ENCODE measurements around the gene MMP28. TPM values are rescaled to one million over a fixed set of nuclear protein-coding genes. Genes with fewer than 3 reads are reported as not detected.

The MMP28 gene
- total and polyA plus RNA-seq, 2 of the 4 experiments (the other 2 are of a cell fraction), result 0.18 TPM; not detected in 1

DNA sequence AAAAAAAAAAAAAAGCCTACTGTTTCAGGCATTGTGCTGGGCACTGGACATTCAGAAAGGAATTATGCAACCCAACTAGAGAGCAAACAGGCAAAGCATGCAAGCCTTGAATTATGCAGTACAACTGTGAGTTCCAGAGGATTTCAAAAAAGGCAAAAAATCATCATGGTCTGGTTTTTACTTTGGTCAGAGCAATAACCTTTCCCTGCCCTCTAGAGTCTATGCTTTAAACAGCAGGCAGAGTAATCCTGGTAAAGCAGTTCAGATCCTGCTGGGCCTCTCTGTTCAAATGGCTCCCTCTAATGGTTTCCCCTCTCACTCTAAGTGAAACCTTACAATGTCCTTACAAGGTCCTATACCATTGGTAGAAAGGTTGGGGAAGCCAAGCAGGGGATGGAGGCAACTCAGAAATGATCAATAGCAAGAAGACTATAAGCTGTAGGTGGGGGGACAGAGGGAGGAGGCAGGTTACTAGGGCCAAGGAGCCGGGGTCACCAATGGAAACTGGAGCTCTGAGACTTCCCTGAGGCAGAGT lies 9.3 kb upstream of the MMP28 start:
- ChIA-PET POLR2A (ENCODE audit: unreplicated experiment) (no interaction called here), CTCF (interaction anchor here (0.6 to 2.0 kb wide), 8 partner anchors 9 to 190 kb away, joined by 3 to 34 read pairs (median 3); partner anchors contain the start of gene MMP28)
- H3K4me2 ChIP-seq (ENCODE audit: low read depth, low read length), result no peak overlapping the region
- H3K4me3 ChIP-seq (ENCODE audit: insufficient read depth, low read depth, low read length), result no peak overlapping the region
- no peak overlapping the region for H4K5ac ChIP-seq (ENCODE audit: low read depth, low read length)
- H4K91ac ChIP-seq (ENCODE audit: insufficient read depth, low read depth, low read length), result no peak overlapping the region
- peaks cover 12% of the 10 kb centered on the region for H3K9me1 ChIP-seq (ENCODE audit: insufficient read depth, low read length)
- dilution Hi-C loops (cut with HindIII; ENCODE audit: low sequenced_read_pairs, unreplicated experiment), result no loop called here
- H4K8ac ChIP-seq (ENCODE audit: low read depth in 2 of 2, low read length in 2 of 2), result no peak overlapping the region
- ATAC-seq (ENCODE audit: low read depth) (peak; percentile 60), DNase-seq (peak; percentile 92)
- peaks cover 0 to 8% of the 10 kb centered on the region in 2 experiments; a peak in 2 of 4 replicates for H3K79me1 ChIP-seq (ENCODE audit: low read depth in 1 of 2, low read length in 2 of 2)
- no peak overlapping the region for H3K9ac ChIP-seq (ENCODE audit: low read depth, low read length)
- no peak overlapping the region for H3K14ac ChIP-seq (replicated peaks; ENCODE audit: low read depth, low read length)
- no CpG with 5 or more reads among the region's 1 CpG for WGBS, 2 experiments (ENCODE audit: extremely low coverage in 2 of 2, insufficient read length in 1 of 2)
- no peak overlapping the region for H3K56ac ChIP-seq (ENCODE audit: extremely low read depth, insufficient read depth, low read length)
- no peaks in the 10 kb centered on the region for H3K36me3 ChIP-seq (ENCODE audit: control insufficient read depth, insufficient read depth, low read length)
- peak; percentile 100; the same call in 1 of the 2 replicates for TF ChIP-seq CTCF (conservative IDR thresholded peaks at IDR 0.05; ENCODE audit: low read depth, low read length)
- 0 out of 2 replicates have a peak, but pooled peaks have one; percentile 44 for TF ChIP-seq POLR2A (IDR thresholded peaks at IDR 0.05; ENCODE audit: low read depth, low read length)
- TF ChIP-seq MXI1 (IDR thresholded peaks at IDR 0.05; ENCODE audit: borderline replicate concordance, low read depth, low read length), result no peak
- TF ChIP-seq CEBPB (IDR thresholded peaks at IDR 0.05; ENCODE audit: low read depth, low read length), result 0 out of 2 replicates have a peak, but pooled peaks have one; percentile 11
- TF ChIP-seq, protein P1, sequence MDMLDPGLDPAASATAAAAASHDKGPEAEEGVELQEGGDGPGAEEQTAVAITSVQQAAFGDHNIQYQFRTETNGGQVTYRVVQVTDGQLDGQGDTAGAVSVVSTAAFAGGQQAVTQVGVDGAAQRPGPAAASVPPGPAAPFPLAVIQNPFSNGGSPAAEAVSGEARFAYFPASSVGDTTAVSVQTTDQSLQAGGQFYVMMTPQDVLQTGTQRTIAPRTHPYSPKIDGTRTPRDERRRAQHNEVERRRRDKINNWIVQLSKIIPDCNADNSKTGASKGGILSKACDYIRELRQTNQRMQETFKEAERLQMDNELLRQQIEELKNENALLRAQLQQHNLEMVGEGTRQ (IDR thresholded peaks at IDR 0.05; ENCODE audit: low read depth, low read length), result no peak
- 0 out of 2 replicates have a peak, but pooled peaks have one; percentile 31 for TF ChIP-seq MAZ (IDR thresholded peaks at IDR 0.05; ENCODE audit: borderline replicate concordance, low read depth, low read length)
- no peak for TF ChIP-seq RFX5 (IDR thresholded peaks at IDR 0.05; ENCODE audit: low read depth, low read length)
- TF ChIP-seq CHD1 (IDR thresholded peaks at IDR 0.05; ENCODE audit: low read depth, low read length), result no peak; the same call in 1 of the 2 replicates
- peak; percentile 96 for TF ChIP-seq SMC3 (IDR thresholded peaks at IDR 0.05; ENCODE audit: low read depth, low read length)
- TF ChIP-seq RAD21 (IDR thresholded peaks at IDR 0.05; ENCODE audit: low read length), result peak; percentile 99
- TF ChIP-seq RCOR1 (IDR thresholded peaks at IDR 0.05; ENCODE audit: insufficient replicate concordance, low read length), result peak; percentile 60
- no peak for TF ChIP-seq FOS (IDR thresholded peaks at IDR 0.05; ENCODE audit: low read depth, low read length)
- no peak overlapping the region for H2AFZ ChIP-seq (replicated peaks; ENCODE audit: low read length, poor library complexity)
- H2AK9ac ChIP-seq (replicated peaks; ENCODE audit: low read depth, low read length, poor library complexity), result no peak overlapping the region
- intact Hi-C loops (cut with micrococcal nuclease), result loop anchor here (1.0 kb wide), 1 partner anchor 40 kb away; no protein-coding TSS in a partner anchor
- no peak overlapping the region for H3K18ac ChIP-seq (ENCODE audit: low read depth, low read length)
- no peak overlapping the region for H2AK5ac ChIP-seq (ENCODE audit: low read depth, low read length)
- H2BK5ac ChIP-seq (ENCODE audit: low read depth, low read length, poor library complexity, severe bottlenecking), result no peak overlapping the region
- no peaks in the 10 kb centered on the region for H3K9me3 ChIP-seq (ENCODE audit: control insufficient read depth, insufficient read depth, low read length)
- no peak overlapping the region for H2BK20ac ChIP-seq (ENCODE audit: low read depth, low read length)
- H2BK120ac ChIP-seq (ENCODE audit: low read depth, low read length), result no peak overlapping the region
- H4K20me1 ChIP-seq (ENCODE audit: insufficient read depth, low read length), result peaks cover under 1% of the 10 kb centered on the region; the same call in 1 of the 2 replicates
- no peak overlapping the region for H3K23ac ChIP-seq (ENCODE audit: low read depth, low read length)
- no peak overlapping the region for H2BK15ac ChIP-seq (ENCODE audit: low read depth, low read length)
- H3K4me1 ChIP-seq (ENCODE audit: control insufficient read depth, insufficient read depth, low read length), result peaks cover 10% of the 10 kb centered on the region
- H3K27me3 ChIP-seq (ENCODE audit: control insufficient read depth, insufficient read depth, low read length), result peaks cover 5% of the 10 kb centered on the region
- in situ Hi-C loops (cut with MboI; ENCODE audit: low sequenced_read_pairs), result loop anchor here (5.0 kb wide), 1 partner anchor 42 kb away; the partner anchor contains the start of gene C17orf50
- no TSS peak for BruUV-seq (replicated peaks)
- no peak overlapping the region for H3K27ac ChIP-seq (ENCODE audit: insufficient read depth, low read length)
- H3K4ac ChIP-seq (ENCODE audit: low read depth, low read length), result no peak overlapping the region

Data from IMR-90 (cell line).